IMR-90 (cell line): ENCODE data around the gene HHATL. TPM values are rescaled to one million over a fixed set of nuclear protein-coding genes. Genes with fewer than 3 reads are reported as not detected.

Source experiments
- ATAC-seq: fragments of 200-7000 bp; cut with Tn5 transposase; 2 replicates; pipeline ENCODE4 v1.9.1; 2020; ENCODE audit warnings: low read depth, mild to moderate bottlenecking, moderate library complexity
- Bru-seq: library from RNA; stranded (reverse); fragments of 400-500 nt; gene quantifications from one replicate; lab custom pipeline; 2021; lab: Mats Ljungman, UMichigan
- BruChase-seq, 2 experiments: library from RNA; stranded (reverse); fragments of 400-500 nt; gene quantifications; one replicate each; lab custom pipeline; 2021; lab: Mats Ljungman, UMichigan
- BruUV-seq: library from RNA; stranded (reverse); fragments of 400-500 nt; replicated peaks from 2 replicates; lab custom pipeline; 2021; lab: Mats Ljungman, UMichigan
- CTCF ChIA-PET: fragments of 300-600 bp; formaldehyde crosslinking; extraction: SDS; loops from one replicate; lab custom pipeline; 2021; ENCODE audit warnings: antibody characterized with exemption; lab: Yijun Ruan, JAX
- POLR2A ChIA-PET: fragments of 300-600 bp; sonication (Branson Sonifier 250); formaldehyde crosslinking; loops from one replicate; lab custom pipeline; 2022; ENCODE audit warnings: antibody characterized with exemption; ENCODE audit not compliant: unreplicated experiment; lab: Charles Lee
- DNase-seq: peaks from one replicate; pipeline ENCODE4 v3.0.0; 2013
- H2AFZ ChIP-seq: replicated peaks from 2 replicates; pipeline ENCODE3; 2013; ENCODE audit warnings: low read length, mild to moderate bottlenecking; ENCODE audit not compliant: poor library complexity
- H2AK5ac ChIP-seq: 2 replicates; pipeline ENCODE4 v1.6.1; 2013; ENCODE audit warnings: low read depth, low read length, inconsistent platforms
- H2AK9ac ChIP-seq: replicated peaks from 2 replicates; pipeline ENCODE3; 2013; ENCODE audit warnings: mild to moderate bottlenecking, low read depth, low read length, moderate library complexity; ENCODE audit not compliant: poor library complexity
- H2BK120ac ChIP-seq: 2 replicates; pipeline ENCODE4 v1.6.1; 2013; ENCODE audit warnings: low read depth, low read length, inconsistent platforms
- H2BK15ac ChIP-seq: 3 replicates; pipeline ENCODE4 v1.6.1; 2013; ENCODE audit warnings: low read depth, low read length, inconsistent platforms
- H2BK20ac ChIP-seq: 2 replicates; pipeline ENCODE4 v1.6.1; 2013; ENCODE audit warnings: low read depth, mild to moderate bottlenecking, inconsistent platforms, low read length, moderate library complexity
- H2BK5ac ChIP-seq: 2 replicates; pipeline ENCODE4 v1.6.1; 2013; ENCODE audit warnings: mild to moderate bottlenecking, low read depth, low read length, inconsistent platforms; ENCODE audit not compliant: poor library complexity, severe bottlenecking
- H3K14ac ChIP-seq: replicated peaks from 2 replicates; pipeline ENCODE4 v1.6.1; 2013; ENCODE audit warnings: low read depth, low read length, inconsistent platforms
- H3K18ac ChIP-seq: 2 replicates; pipeline ENCODE4 v1.6.1; 2013; ENCODE audit warnings: low read depth, low read length, control low read depth
- H3K23ac ChIP-seq: 2 replicates; pipeline ENCODE4 v1.6.1; 2013; ENCODE audit warnings: low read depth, low read length, inconsistent platforms
- H3K27ac ChIP-seq: 2 replicates; pipeline ENCODE4 v1.5.1; 2013; ENCODE audit warnings: mild to moderate bottlenecking, control low read depth, low read length; ENCODE audit not compliant: insufficient read depth
- H3K27me3 ChIP-seq: 2 replicates; pipeline ENCODE4 v1.6.1; 2013; ENCODE audit warnings: low read length; ENCODE audit not compliant: control insufficient read depth, insufficient read depth
- H3K36me3 ChIP-seq: 2 replicates; pipeline ENCODE4 v1.6.1; 2013; ENCODE audit warnings: low read length, mixed read lengths; ENCODE audit not compliant: control insufficient read depth, insufficient read depth
- H3K4ac ChIP-seq: 2 replicates; pipeline ENCODE4 v1.6.1; 2013; ENCODE audit warnings: low read depth, low read length, inconsistent platforms
- H3K4me1 ChIP-seq: 2 replicates; pipeline ENCODE4 v1.6.1; 2013; ENCODE audit warnings: low read length, mixed read lengths; ENCODE audit not compliant: control insufficient read depth, insufficient read depth
- H3K4me2 ChIP-seq: 2 replicates; pipeline ENCODE4 v1.6.1; 2013; ENCODE audit warnings: low read depth, mild to moderate bottlenecking, control low read depth, low read length, moderate library complexity
- H3K4me3 ChIP-seq: 2 replicates; pipeline ENCODE4 v1.5.1; 2013; ENCODE audit warnings: low read depth, mild to moderate bottlenecking, control low read depth, low read length, moderate library complexity; ENCODE audit not compliant: insufficient read depth
- H3K56ac ChIP-seq: 2 replicates; pipeline ENCODE4 v1.6.1; 2013; ENCODE audit warnings: low read length, inconsistent platforms; ENCODE audit not compliant: insufficient read depth; ENCODE audit errors: extremely low read depth
- H3K79me1 ChIP-seq, 2 experiments: 2 replicates each; pipeline ENCODE4 v1.6.1; 2013; ENCODE audit warnings: low read length in 2 of 2, inconsistent platforms in 1 of 2, low read depth in 1 of 2
- H3K9ac ChIP-seq: 2 replicates; pipeline ENCODE4 v1.6.1; 2013; ENCODE audit warnings: low read depth, low read length, control low read depth
- H3K9me1 ChIP-seq: 2 replicates; pipeline ENCODE4 v1.6.1; 2013; ENCODE audit warnings: low read length, inconsistent platforms; ENCODE audit not compliant: insufficient read depth
- H3K9me3 ChIP-seq: 2 replicates; pipeline ENCODE4 v1.6.1; 2013; ENCODE audit warnings: low read length; ENCODE audit not compliant: control insufficient read depth, insufficient read depth
- H4K20me1 ChIP-seq: 2 replicates; pipeline ENCODE4 v1.6.1; 2013; ENCODE audit warnings: low read length, inconsistent platforms; ENCODE audit not compliant: insufficient read depth
- H4K5ac ChIP-seq: 2 replicates; pipeline ENCODE4 v1.6.1; 2013; ENCODE audit warnings: mild to moderate bottlenecking, low read depth, low read length, control low read depth
- H4K8ac ChIP-seq, 2 experiments: 2 replicates each; pipeline ENCODE4 v1.6.1; 2013; ENCODE audit warnings: low read depth in 2 of 2, low read length in 2 of 2, control low read depth in 1 of 2, inconsistent platforms in 1 of 2
- H4K91ac ChIP-seq: 2 replicates; pipeline ENCODE4 v1.6.1; 2013; ENCODE audit warnings: low read depth, low read length, inconsistent platforms; ENCODE audit not compliant: insufficient read depth
- BHLHE40 ChIP-seq: fragments of 150-350 bp; IDR thresholded peaks from 2 replicates; pipeline ENCODE4 v1.6.1; 2016; ENCODE audit warnings: mild to moderate bottlenecking, low read depth, low read length
- CEBPB ChIP-seq: IDR thresholded peaks from 2 replicates; pipeline ENCODE4 v1.6.1; 2012; ENCODE audit warnings: low read depth, low read length, improper control_type of control experiment
- CHD1 ChIP-seq: IDR thresholded peaks from 2 replicates; pipeline ENCODE4 v1.6.1; 2012; ENCODE audit warnings: low read depth, low read length, improper control_type of control experiment
- ELK1 ChIP-seq: fragments of 150-350 bp; IDR thresholded peaks from 2 replicates; pipeline ENCODE4 v1.6.1; 2016; ENCODE audit warnings: low read depth, mild to moderate bottlenecking, low read length, moderate library complexity, borderline replicate concordance
- FOS ChIP-seq: fragments of 150-350 bp; IDR thresholded peaks from 2 replicates; pipeline ENCODE4 v1.6.1; 2016; ENCODE audit warnings: low read depth, low read length
- MAFK ChIP-seq: IDR thresholded peaks from 2 replicates; pipeline ENCODE4 v1.6.1; 2012; ENCODE audit warnings: low read depth, low read length, improper control_type of control experiment
- MAZ ChIP-seq: IDR thresholded peaks from 2 replicates; pipeline ENCODE4 v1.6.1; 2012; ENCODE audit warnings: low read depth, mild to moderate bottlenecking, low read length, improper control_type of control experiment, moderate library complexity, borderline replicate concordance
- MXI1 ChIP-seq: IDR thresholded peaks from 2 replicates; pipeline ENCODE4 v1.6.1; 2012; ENCODE audit warnings: low read depth, mild to moderate bottlenecking, low read length, moderate library complexity, borderline replicate concordance
- NFE2L2 ChIP-seq: fragments of 150-350 bp; IDR thresholded peaks from 2 replicates; pipeline ENCODE4 v1.6.1; 2016; ENCODE audit warnings: low read depth, mild to moderate bottlenecking, low read length
- POLR2A ChIP-seq: IDR thresholded peaks from 2 replicates; pipeline ENCODE4 v1.6.1; 2012; ENCODE audit warnings: mild to moderate bottlenecking, low read depth, low read length
- RAD21 ChIP-seq: IDR thresholded peaks from 2 replicates; pipeline ENCODE4 v1.6.1; 2012; ENCODE audit warnings: low read length, improper control_type of control experiment
- RCOR1 ChIP-seq: IDR thresholded peaks from 2 replicates; pipeline ENCODE4 v1.6.1; 2012; ENCODE audit warnings: mild to moderate bottlenecking, low read length, improper control_type of control experiment; ENCODE audit not compliant: insufficient replicate concordance
- RFX5 ChIP-seq: IDR thresholded peaks from 2 replicates; pipeline ENCODE4 v1.8.0; 2012; ENCODE audit warnings: low read depth, mild to moderate bottlenecking, low read length, moderate library complexity
- SMC3 ChIP-seq: fragments of 150-350 bp; IDR thresholded peaks from 2 replicates; pipeline ENCODE4 v1.6.1; 2016; ENCODE audit warnings: low read depth, mild to moderate bottlenecking, antibody characterized with exemption, low read length, moderate library complexity
- USF2 ChIP-seq: fragments of 150-350 bp; IDR thresholded peaks from 2 replicates; pipeline ENCODE4 v1.6.1; 2017; ENCODE audit warnings: mild to moderate bottlenecking, antibody characterized with exemption, low read length, low read depth
- WGBS, 2 experiments: methylation state at CpG; one replicate each; pipeline versions ENCODE4 v1.1.5 to v1.1.7; 2013; ENCODE audit warnings: missing lambda C conversion rate in 2 of 2; ENCODE audit not compliant: insufficient read length in 1 of 2; ENCODE audit errors: extremely low coverage in 2 of 2; 5-methylcytosine and 5-hydroxymethylcytosine counted together
- dilution Hi-C: fragments of 300-500 bp; cut with HindIII; formaldehyde crosslinking; loops from one replicate; pipeline ENCODE4 v1.14.3; 2018; ENCODE audit warnings: low sequenced_read_pairs; ENCODE audit not compliant: unreplicated experiment
- in situ Hi-C: fragments of 300-500 bp; cut with MboI; formaldehyde crosslinking; loops from 3 replicates; pipeline ENCODE4 v1.14.3; 2019; ENCODE audit warnings: low sequenced_read_pairs, inconsistent platforms, mixed read lengths
- intact Hi-C: fragments of 100-400 bp; cut with micrococcal nuclease; formaldehyde crosslinking; loops from 2 replicates; pipeline ENCODE4 v1.10.0; 2022
- long read RNA-seq: library from polyadenylated mRNA; unstranded; transcript quantifications from one replicate; pipeline ENCODE4 v2.0.0, GENCODE V29; 2021; ENCODE audit not compliant: unreplicated experiment
- polyA plus RNA-seq, 3 experiments: library from polyadenylated mRNA; depleted of rRNA; stranded (reverse); fragments of >200 nt; gene quantifications; 2 replicates each; pipeline ENCODE4 v1.2.3, GENCODE V29; 2012; ENCODE audit warnings: low replicate concordance in 1 of 3
- total RNA-seq: library from RNA; depleted of rRNA; stranded (reverse); fragments of >200 nt; gene quantifications from 2 replicates; pipeline ENCODE4 v1.2.3, GENCODE V29; 2012; rRNA removed

Gene HHATL
- total RNA-seq (not detected in 2 replicates), polyA plus RNA-seq (2012; rRNA removed) (not detected in 2 replicates), Bru-seq, nascent RNA (not detected), BruChase-seq, experiment 1, labeled RNA remaining after a 6-hour chase (percentile 0 among the genes with signal in this experiment), BruChase-seq, experiment 2, labeled RNA remaining after a 2-hour chase (not detected)
- polyA plus RNA-seq (2012; cell fraction: cytosol; rRNA removed): not detected in 2 replicates
- polyA plus RNA-seq (2012; cell fraction: nucleus; rRNA removed; ENCODE audit: low replicate concordance): not detected in 2 replicates
- long read RNA-seq: 0 reads

- no peak within 1 kb of the TSS for H3K4me2 ChIP-seq
- no peak within 1 kb of the TSS for H2BK15ac ChIP-seq
- no peak within 1 kb of the TSS for H2BK20ac ChIP-seq
- no TSS peak for BruUV-seq
- no peak within 1 kb of the TSS for H3K56ac ChIP-seq
- WGBS, 2 experiments: 39% methylated on average over 6 of the region's 21 CpGs; no CpG with 5 or more reads in 1 of the 2 experiments
- intact Hi-C loops (no loop called here), in situ Hi-C loops (no loop called here), dilution Hi-C loops (no loop called here)
- no peak within 1 kb of the TSS for H2AFZ ChIP-seq
- H2BK120ac ChIP-seq: no peak within 1 kb of the TSS
- no peak within 1 kb of the TSS for H2BK5ac ChIP-seq
- no peak for ATAC-seq
- no peaks in the 10 kb centered on the region for H3K9me3 ChIP-seq
- H3K27ac ChIP-seq: no peak within 1 kb of the TSS
- ChIA-PET CTCF (no interaction called here), POLR2A (interaction anchor here (0.6 kb wide), 1 partner anchor 13 kb away, joined by 8 read pairs; no protein-coding TSS in a partner anchor)
- H4K5ac ChIP-seq: no peak within 1 kb of the TSS
- no peaks in the 10 kb centered on the region; the same call in 1 of the 2 replicates for H3K9me1 ChIP-seq
- H4K91ac ChIP-seq: no peak within 1 kb of the TSS
- no peak within 1 kb of the TSS for H3K4ac ChIP-seq
- H3K23ac ChIP-seq: no peak within 1 kb of the TSS
- H2AK5ac ChIP-seq: no peak within 1 kb of the TSS
- H3K9ac ChIP-seq: no peak within 1 kb of the TSS
- H4K8ac ChIP-seq: no peak within 1 kb of the TSS
- no peaks in the 10 kb centered on the region for H3K36me3 ChIP-seq
- no peak for DNase-seq
- H3K27me3 ChIP-seq: peaks cover 36% of the 10 kb centered on the region
- no peaks in the 10 kb centered on the region; the same call in none of the 2 replicates for H4K20me1 ChIP-seq
- H3K4me1 ChIP-seq: no peaks in the 10 kb centered on the region
- H2AK9ac ChIP-seq: no peak within 1 kb of the TSS
- no peaks in the 10 kb centered on the region for H3K79me1 ChIP-seq
- H3K4me3 ChIP-seq: no peak within 1 kb of the TSS
- no peak within 1 kb of the TSS for H3K18ac ChIP-seq
- H3K14ac ChIP-seq: no peak within 1 kb of the TSS
- TF ChIP-seq FOS (no peak), MAFK (no peak), MXI1 (no peak), MAZ (no peak), RCOR1 (no peak), CEBPB (no peak), SMC3 (no peak), POLR2A (no peak), RFX5 (no peak), BHLHE40 (no peak), ELK1 (no peak), RAD21 (no peak), USF2 (no peak), CHD1 (no peak), NFE2L2 (no peak)
Measured at GRCh38 chr3:42702066-42702951, at the start of gene HHATL. Gene HHATL (minus strand): TSS chr3:42702798. CDS start chr3:42700826, 1,972 bp downstream.
